ENCODE measurements around the gene TMEM236.

TMEM236 gene

DNA sequence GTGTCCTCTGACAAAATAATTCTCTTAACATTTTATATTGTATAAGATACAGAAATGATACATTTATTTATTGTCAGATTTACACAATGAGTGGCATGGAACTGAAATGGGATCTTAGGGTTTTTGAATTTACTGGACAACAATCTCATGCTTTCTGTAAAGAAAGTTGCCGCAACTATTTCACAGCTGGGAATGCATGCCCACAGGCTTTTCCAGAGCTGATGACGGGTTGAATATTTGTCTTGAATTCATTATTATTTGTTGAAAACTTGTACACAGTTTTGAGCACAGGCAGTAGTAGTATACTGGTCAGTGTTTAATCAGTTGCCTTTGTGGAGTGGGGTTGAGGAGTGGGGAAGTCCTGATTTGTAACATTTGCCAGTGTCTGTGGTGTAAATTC is 36.6 kb downstream of the TMEM236 start:
- no peak for DNase-seq (ENCODE audit: low spot score)

DNA sequence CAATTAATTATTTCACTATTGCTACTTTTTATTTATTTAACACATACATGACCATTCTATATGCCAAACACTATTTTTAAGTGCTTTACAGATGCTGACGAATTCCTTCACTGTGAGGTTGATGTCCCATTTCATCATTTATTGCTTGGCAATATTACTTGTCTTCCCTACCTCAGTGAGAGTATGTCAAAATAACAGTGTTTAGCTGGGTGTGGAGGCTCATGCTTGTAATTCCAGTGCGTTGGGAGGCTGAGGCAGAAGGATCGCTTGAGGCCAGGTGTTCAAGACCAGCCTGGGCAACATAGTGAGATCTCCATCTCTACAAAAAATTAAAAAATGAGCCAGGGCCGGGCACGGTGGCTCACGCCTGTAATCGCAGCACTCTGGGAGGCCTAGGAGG is 37.4 kb downstream of the TMEM236 start:
- no peak for DNase-seq (ENCODE audit: low spot score)

DNA sequence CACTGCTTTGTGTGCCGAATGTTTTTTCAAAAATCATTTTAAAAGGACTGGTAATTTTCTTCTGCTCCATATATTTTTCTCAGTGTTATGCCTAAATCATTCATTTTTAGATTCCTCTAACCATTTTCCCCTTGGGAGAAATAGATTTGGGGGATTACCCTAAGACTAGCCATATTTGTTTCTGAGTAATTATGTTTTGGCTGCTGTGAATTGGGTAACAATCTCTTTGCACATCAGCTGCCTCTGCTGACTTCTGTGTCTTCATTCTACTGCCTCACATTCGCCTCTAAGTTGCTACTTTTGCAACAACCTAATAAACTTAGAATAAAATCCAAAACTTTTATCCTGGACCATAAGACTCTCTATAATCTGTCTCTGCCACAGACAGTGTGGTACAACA is 38.6 kb downstream of the TMEM236 start:
- DNase-seq (ENCODE audit: low spot score): no peak

DNA sequence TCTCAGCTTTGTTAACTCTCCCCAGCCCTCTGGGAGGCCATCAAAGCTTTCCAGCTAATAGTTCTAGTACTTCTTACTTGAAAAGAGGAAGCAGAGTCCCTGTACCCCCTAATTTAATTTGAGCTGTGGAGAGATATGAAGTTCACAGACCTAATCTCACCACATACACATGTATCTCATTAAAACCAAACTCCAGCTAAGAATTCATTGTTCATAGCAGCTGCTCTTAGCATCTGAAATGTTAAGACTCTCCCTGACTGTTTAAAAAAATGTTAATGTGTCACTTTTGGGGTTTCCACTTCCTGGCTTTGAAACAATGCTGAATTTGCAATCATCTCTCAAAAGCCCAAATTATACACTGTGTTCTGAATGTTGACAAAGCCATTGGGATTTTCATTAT is 41.0 kb downstream of the TMEM236 start:
- no peak for DNase-seq (ENCODE audit: low spot score)

DNA sequence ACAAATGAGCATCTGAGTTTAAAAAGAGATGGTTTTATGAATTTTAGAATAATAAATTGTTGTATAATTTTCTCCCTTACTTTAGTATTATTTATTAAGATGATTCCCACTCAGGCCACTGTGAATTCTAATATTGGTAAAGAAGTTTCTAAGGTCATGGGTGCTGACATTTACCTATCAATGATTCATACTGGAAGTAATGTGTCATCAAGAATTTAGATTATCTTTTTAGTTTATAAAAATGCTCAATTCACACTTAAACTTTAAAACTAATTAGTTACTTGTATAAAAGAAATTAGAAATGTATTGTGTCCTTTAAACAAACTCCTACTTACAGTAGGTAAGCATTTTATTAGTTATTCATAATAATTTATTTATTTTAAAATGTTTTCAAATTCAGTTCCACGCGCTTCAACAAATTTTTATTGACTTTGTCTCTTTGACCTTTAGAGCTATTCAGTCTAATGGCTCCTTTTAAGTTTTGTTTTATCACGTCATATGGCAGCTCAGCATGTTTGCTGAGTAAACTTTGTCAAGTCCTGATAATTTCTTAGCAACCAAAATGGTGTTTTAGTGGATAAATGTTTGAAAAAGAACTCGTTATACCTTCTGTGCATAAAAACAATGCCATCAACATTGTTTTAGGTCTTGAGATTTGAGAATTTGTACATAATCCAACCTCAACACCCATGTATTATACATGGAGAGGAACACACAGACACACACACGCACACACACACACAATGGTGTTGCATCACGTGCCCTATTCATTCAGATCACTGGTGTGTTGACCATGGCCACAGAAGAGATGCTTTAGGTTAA is 42.0 kb downstream of the TMEM236 start:
- DNase-seq (ENCODE audit: low spot score): no peak

DNA sequence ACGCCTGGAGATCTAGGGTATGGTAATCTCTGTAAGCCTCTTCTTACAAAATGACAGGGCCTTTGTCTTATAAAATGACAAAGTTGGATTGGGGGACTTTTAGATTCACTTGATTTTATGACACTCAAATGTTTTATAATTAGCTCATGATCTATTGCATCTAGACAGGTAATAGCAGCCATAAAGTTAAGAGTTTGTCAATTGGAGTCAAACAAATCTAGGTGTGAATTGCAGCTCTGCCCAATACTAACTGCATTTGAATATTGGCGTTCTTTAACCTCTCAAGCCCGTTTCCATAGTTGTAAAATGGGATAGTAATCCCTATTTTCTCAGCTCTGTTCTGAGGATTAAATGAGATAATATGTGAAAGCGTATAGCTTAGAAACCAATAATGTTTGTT is 43.1 kb downstream of the TMEM236 start:
- no peak for DNase-seq (ENCODE audit: low spot score)

DNA sequence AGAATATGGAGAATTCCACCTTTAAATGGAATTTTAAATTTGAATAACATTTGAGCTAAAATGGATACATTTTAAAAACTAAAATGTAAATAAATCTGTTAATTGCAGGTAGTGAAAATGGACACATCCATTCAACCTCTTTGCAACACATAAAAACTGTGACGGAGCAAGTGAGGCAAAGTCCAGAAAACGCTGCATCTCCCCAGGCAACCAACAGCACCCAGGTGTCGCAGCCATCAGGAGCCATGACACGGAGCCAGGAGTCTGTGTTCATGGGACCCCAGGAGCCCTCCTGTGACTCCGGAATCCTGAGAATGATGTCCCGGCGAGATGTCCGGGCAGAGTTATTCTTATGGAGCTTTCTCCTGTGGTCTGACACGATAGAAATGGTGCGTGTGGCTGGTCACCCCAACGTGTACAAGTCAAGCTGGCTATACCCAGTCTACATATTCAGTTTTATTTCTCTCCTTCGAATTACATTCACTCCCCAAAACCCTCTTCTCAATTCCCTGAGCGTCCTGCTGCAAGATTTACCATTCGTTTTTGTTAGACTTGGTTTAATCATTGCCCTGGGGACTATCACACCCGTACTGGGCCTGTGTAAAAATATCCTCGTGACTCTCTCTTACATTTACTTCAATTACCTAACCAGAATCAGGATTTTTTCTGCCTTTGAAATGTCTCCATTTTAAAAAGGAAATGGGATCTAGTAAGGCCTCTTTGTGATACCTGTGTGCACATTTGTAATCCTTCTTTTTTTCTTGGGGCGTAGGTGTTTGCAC is 44.0 kb downstream of the TMEM236 start:
- DNase-seq (ENCODE audit: low spot score): no peak

DNA sequence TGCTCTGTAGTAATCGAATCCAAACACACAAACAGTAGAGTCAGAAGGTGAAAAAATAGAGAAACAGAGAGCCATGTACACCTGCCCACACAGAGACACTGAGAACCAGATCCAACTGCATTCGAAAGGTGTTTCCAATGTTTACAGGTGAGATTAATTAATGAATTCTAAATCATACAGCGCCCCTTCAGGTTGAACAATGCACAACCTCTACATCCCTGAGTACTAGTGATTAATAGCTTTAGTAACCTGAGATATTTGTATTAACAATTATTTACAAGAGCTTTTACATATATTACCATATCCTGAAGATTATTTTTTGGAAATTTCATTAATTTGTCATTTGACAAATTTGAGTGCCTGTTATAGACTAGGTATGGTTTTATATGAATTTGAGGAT is 49.5 kb downstream of the TMEM236 start:
- no peak for DNase-seq (ENCODE audit: low spot score)

DNA sequence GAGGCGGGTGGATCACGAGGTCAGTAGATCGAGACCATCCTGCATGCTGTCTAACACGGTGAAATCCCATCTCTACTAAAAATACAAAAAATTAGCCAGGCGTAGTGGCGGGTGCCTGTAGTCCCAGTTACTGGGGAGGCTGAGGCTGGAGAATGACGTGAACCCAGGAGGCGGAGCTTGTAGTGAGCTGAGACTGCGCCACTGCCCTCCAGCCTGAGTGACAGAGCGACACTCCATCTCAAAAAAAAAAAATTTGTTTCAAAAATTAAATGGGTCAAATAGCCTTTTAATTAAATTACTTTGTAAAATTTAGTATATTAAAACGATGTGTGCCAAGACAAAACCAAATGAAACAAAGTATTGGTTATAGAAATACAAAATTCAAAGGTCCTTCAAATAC is 50.3 kb downstream of the TMEM236 start:
- DNase-seq (ENCODE audit: low spot score): no peak

DNA sequence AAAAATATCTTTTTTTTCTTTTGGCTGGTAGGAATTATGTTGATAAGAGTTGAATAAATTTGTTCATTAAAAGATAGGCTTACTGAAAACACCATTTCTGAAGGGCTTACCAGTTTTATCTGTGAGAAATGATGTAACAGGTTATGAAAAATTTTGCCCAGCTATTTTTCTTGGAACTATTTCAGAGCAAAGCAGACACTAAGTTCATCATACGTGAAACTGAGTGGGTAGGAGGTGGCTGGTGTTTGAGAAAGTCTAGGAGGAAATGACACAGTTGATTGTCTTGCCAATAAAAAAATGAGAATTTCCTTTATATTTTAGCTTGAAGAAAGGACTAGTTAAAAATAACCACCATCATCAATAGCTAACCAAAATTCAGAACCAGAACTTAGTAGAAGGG is 51.0 kb downstream of the TMEM236 start:
- DNase-seq (ENCODE audit: low spot score): no peak

DNA sequence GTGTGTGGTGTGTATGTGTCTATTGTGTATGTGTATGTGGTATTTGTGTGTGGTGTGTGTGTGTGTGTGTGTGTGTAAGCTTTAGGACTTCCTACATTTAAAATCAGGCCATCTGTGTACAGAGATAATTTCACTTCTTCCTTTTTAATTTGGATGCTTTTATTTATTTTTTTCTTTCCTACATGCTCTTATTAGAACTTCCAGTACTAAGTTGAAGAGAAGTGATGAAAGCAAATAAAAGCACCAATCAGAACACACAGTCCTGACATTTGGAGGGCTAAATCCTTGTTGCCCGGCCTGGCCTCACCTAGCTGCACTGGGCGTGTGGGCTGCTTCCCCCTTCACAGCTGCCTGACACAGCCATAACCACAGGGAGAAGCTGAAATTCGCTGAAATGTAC is 53.3 kb downstream of the TMEM236 start:
- DNase-seq (ENCODE audit: low spot score): no peak

DNA sequence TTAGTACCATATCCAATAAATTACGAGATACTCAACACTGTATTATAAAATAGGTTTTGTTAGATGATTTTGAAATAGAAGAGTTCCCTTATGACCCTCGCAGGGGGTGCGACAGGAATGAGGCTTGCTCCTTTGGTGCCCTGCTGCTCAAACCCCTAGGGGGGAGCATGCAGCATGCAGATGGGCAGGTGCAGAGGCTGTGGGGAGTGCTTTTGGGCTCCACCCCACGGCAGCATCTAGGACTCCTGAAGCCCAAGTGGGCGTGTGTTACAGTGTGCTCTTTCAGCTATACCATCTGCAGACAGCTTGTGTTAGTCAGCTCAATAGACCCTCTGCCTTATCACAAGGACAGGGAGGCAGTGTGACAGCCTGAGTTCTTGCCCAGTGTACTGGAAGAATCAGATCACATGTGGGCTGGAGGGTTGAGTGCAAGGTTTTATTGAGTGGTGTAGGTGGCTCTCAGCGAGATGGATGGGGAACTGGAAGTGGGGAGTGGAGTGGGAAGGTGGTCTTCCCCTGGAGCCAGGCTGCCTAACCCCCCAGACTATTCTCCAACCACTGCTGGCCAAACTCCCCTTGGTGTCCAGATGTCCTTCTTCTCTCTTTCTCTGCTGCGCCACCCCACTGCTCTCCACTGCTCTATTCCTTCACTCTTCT is 54.0 kb downstream of the TMEM236 start:
- DNase-seq (ENCODE audit: low spot score): peak; percentile 7

DNA sequence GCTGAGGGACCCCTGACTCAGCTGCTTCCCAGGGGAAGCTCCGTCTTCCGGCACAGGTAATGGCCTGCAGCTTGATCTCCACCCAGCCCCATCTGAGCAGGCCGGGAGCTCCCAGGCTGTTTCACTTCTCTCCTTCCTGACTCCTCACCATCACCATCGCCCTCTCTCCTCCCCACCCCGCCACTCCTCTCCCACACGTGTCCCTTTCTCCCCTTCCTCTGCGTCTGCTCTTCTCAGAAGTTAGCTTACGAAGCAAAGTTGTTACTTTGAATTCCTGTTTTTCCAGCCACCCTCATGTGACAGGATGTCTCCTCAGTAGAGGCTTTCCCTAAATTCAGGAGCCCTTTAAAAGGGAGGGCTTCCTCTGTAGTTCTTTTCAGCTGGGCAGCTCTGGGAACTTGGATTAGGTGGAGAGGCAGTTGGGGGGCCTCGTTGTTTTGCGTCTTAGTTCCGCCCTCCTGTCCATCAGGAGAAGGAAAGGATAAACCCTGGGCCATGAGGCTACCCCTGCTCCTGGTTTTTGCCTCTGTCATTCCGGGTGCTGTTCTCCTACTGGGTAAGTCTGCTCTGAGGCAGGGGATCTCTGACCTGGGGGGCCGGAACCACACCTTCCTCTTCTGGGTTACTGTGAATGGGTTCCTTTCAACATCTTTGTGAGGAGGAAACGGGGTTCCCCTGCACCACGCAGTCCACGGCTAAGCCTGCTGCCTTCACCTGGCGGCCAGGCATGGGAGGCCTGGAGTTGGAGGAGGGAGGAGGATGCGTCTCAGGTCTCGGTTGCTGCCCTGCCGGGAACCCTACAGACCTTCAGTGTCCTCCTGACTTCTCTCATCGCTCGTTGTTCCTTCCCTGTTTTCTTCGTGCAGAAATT is 57.2 kb downstream of the TMEM236 start, which contains the start of gene MRC1:
TSS of gene MRC1 (plus strand) at position 378 of the 871 bp plus-strand sequence. CDS start at position 496, 118 bp downstream.
- no peak for DNase-seq (ENCODE audit: low spot score)

DNA sequence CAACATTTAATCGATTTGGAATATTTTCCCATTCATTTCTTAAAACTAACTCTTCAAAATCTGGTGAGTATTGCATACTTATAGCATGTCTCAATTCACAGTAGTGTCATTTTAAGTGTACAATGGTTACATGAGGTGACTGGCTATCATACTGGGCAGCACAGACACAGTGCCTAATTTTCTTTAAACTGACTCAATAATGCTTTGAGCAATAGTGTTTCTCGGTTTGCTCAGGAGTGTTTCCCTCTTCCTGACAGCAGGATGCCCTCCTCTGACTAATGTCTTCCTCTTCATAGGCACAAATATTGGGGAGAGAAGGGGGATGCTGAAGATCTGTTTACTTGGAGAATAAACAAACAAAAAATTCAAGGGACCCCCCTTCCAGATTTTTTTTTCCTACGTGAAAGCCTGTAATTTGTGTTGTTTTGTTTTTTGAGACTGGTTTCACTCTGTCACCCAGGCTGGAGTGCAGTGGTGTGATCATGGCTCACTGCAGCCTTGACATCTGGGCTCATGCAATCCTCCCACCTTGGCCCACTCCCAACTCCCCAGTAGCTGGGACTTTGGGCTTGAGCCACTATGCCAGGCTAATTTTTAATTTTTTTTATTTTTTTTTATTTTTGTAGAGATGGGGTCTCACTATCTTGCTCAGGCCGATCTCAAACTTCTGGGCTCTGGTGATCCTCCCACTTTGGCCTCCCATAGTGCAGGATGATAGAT is 59.3 kb downstream of the TMEM236 start:
- DNase-seq (ENCODE audit: low spot score): no peak

DNA sequence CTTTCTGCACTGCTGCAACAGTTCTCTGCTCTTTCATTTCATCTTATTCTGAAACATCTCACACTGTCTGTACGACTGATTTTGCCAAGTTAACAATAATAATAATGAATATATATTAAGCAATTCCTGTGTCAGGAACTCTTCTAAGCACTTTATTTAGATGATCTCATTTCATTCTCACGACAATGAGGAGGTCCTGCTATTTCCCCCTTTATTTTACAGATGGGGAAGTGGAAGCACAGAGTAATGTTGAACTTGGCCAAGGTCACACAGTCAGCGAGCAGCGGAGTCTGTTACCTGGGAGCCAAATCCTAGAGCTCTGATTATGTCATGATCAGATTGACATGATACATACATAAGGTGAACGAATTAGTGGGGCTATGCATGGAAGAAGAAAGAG is 63.0 kb downstream of the TMEM236 start:
- DNase-seq (ENCODE audit: low spot score): no peak

DNA sequence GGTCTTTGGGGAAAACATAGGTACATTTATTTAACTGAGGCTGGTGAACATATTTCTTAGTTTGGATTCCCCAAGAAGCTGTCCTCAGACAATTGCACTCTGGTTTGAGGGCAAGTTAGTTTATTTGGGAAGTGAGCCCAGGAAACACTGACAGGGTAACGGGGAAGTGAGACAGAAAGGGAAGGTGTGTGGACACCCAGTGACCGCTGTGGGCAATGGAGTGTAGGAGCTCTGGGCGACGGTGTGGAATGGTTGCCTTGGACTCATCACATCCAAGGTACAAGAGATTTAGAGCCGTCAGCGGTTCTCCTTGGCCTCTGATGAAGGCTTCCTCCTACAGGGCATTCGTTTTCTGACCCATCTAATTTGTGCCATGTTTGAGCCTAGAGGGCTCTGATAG is 64.2 kb downstream of the TMEM236 start:
- no peak for DNase-seq (ENCODE audit: low spot score)

DNA sequence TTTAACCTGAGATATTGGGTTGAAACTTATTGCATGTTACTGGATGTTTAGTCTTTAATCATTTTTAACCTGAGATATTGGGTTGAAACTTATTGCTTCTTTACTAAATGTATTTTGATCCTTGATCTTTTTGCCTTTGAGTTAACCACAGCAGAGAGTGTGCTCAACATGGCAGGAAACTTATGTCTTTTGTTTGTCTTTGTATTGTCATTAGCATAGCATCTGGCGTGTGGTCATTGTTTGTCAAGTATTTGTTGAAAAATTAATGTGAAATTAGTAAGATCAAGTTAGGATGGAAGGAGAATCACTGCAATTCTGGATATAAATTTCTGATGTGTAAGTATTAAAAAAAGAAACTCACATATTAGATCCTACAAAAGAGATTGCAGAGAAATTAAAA is 65.3 kb downstream of the TMEM236 start:
- no peak for DNase-seq (ENCODE audit: low spot score)

DNA sequence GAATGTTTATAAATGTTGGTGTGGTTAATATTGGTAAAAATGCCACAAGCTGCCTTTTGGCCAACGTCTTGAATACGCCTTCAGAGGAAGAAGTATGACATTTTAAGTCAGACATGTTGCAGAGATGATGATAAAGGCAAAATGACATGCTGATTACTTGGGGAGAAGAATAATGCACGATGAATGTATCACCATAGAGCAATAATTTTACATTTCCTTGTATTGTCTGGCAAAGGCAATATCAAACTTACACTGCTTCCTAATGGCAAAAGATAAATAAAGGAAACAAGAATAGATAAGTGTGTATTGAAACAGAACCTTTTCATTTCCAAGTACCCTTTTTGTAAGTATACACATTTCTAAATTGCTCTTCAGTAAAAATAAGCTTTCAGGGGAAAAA is 65.8 kb downstream of the TMEM236 start:
- DNase-seq (ENCODE audit: low spot score): no peak

DNA sequence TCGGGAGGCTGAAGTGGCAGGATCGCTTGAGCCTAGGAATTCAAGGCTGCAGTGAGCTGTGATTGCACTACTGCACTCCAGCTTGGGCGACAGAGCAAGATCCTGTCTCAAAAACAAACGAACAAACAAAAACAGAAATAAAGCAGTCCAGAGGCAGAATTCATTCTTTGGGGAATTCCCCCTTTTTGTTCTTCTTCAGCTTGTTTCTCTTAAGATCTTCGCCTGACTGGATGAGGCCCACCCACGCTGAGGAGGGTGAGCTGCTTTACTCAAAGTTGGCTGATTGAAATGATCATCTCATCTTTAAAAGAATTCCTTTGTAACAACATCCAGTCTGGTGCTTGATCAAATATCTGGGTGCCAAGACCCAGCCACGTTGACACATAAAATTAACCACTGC is 67.8 kb downstream of the TMEM236 start:
- no peak for DNase-seq (ENCODE audit: low spot score)

DNA sequence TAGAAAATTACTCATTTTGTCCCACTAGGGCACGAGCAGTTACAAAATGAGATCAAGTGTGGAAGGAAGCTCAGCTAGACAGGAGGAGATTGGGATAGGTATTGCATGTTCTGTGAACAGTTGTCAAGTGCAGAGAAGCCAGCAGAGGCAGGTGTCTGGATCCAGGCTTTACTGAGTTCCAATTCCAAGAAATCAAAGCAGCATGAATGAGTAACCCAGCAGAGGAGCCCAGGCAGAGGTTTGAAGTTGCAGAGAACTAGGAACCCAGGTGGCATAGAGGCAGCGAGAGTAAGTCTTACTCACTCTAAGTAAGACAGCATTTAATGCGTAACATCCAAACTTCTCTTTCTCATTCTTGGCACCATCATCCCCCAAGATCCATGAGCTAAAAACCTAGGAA is 68.9 kb downstream of the TMEM236 start:
- no peak for DNase-seq (ENCODE audit: low spot score)

DNA sequence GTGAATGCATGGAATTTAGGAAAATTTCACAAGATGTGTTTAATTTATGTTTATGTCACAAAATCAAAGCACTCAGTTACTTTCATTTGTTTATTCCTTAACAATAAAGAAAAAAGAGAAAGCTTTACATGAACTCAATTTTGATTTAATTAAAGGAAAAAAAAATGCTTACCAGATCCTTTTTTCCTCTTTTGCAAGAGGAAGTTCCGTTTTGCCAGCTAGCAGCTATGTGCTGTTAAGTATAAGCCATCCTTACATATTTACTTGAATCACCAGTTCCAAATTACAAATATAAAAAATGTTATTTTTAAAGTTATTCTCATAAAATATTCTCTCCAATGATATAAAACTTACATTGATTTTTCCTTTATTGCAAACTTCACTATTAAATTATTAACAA is 69.9 kb downstream of the TMEM236 start:
- DNase-seq (ENCODE audit: low spot score): no peak

All from CD4-positive, alpha-beta T cell treated with Interleukin-2 at 100 ng/mL for 4 hours (primary cell).